ENCODE data around the gene TCL1A.

GRCh38 chr14:95741038-95741490 lies 27.1 kb upstream of the TCL1A start:
- TF ChIP-seq ELF4 (IDR thresholded peaks at IDR 0.05) = no peak
- TF ChIP-seq SP1 (IDR thresholded peaks at IDR 0.05) = no peak

Data from HEK293T (cell line).